HepG2 (cell line): ENCODE measurements around the gene ZC3H4. TPM values are rescaled to one million over a fixed set of nuclear protein-coding genes. Genes with fewer than 3 reads are reported as not detected.

Source experiments
- CREBL2 ChIP-seq: sonication (generic); formaldehyde crosslinking; IDR thresholded peaks from 2 replicates; pipeline ENCODE4 v1.8.1; 2023; ENCODE audit warnings: missing genetic modification reagents, mild to moderate bottlenecking, borderline replicate concordance
- ELF4 ChIP-seq: sonication (generic); formaldehyde crosslinking; IDR thresholded peaks from 2 replicates; pipeline ENCODE4 v1.5.0; 2020; ENCODE audit warnings: missing genetic modification reagents, mild to moderate bottlenecking, moderate library complexity, borderline replicate concordance
- GRHL1 ChIP-seq: sonication (generic); formaldehyde crosslinking; conservative IDR thresholded peaks from 2 replicates; pipeline ENCODE4 v1.8.0; 2022; ENCODE audit warnings: missing genetic modification reagents
- JDP2 ChIP-seq: sonication (generic); formaldehyde crosslinking; IDR thresholded peaks from 2 replicates; pipeline ENCODE4 v1.8.1; 2022; ENCODE audit warnings: missing genetic modification reagents, borderline replicate concordance
- KLF13 ChIP-seq: sonication (generic); formaldehyde crosslinking; IDR thresholded peaks from 2 replicates; pipeline ENCODE4 v1.4.0; 2020; ENCODE audit warnings: mild to moderate bottlenecking, missing genetic modification reagents
- KLF9 ChIP-seq: IDR thresholded peaks from 2 replicates; pipeline ENCODE4 v1.6.1; 2016; ENCODE audit warnings: low read depth
- PAWR ChIP-seq: sonication (generic); formaldehyde crosslinking; IDR thresholded peaks from 2 replicates; pipeline ENCODE4 v1.4.0; 2020; ENCODE audit warnings: missing genetic modification reagents, mild to moderate bottlenecking, borderline replicate concordance
- RBM39 ChIP-seq: fragments of 200-400 bp; formaldehyde crosslinking; IDR thresholded peaks from one replicate; pipeline ENCODE4 v1.6.1; 2018; ENCODE audit warnings: antibody characterized with exemption, mild to moderate bottlenecking, low read depth, low read length; ENCODE audit not compliant: poor library complexity, severe bottlenecking
- XRCC5 ChIP-seq: fragments of 200-400 bp; formaldehyde crosslinking; optimal IDR thresholded peaks from 2 replicates; pipeline ENCODE3; 2017; ENCODE audit warnings: mild to moderate bottlenecking, low read length
- ZHX2 ChIP-seq, 2 experiments: sonication (generic) in 1 of 2; formaldehyde crosslinking in 1 of 2; IDR thresholded peaks; 2 replicates each; pipeline versions ENCODE4 v1.6.1 to v1.9.0; 2014 to 2022; ENCODE audit warnings: antibody characterized with exemption in 1 of 2, borderline replicate concordance in 1 of 2, inconsistent platforms in 1 of 2, low read depth in 1 of 2, missing genetic modification reagents in 1 of 2
- ZNF30 ChIP-seq: sonication (generic); formaldehyde crosslinking; IDR thresholded peaks from 2 replicates; pipeline ENCODE4 v1.5.0; 2020; ENCODE audit warnings: mild to moderate bottlenecking, missing genetic modification reagents
- ZNF33A ChIP-seq: sonication (generic); formaldehyde crosslinking; IDR thresholded peaks from 2 replicates; pipeline ENCODE4 v1.5.1; 2020; ENCODE audit warnings: missing genetic modification reagents, mild to moderate bottlenecking, moderate library complexity, borderline replicate concordance
- ZNF451 ChIP-seq: sonication (generic); formaldehyde crosslinking; IDR thresholded peaks from 2 replicates; pipeline ENCODE4 v1.5.0; 2020; ENCODE audit warnings: mild to moderate bottlenecking, missing genetic modification reagents
- ZNF597 ChIP-seq: sonication (generic); formaldehyde crosslinking; IDR thresholded peaks from 2 replicates; pipeline ENCODE4 v1.5.0; 2020; ENCODE audit warnings: missing genetic modification reagents
- ZNF776 ChIP-seq: sonication (generic); formaldehyde crosslinking; IDR thresholded peaks from 2 replicates; pipeline ENCODE4 v1.4.0; 2020; ENCODE audit warnings: mild to moderate bottlenecking, missing genetic modification reagents
- polyA plus RNA-seq, 8 experiments: library from polyadenylated mRNA; depleted of rRNA in 3 of 8; stranded (reverse) in 7 of 8; unstranded in 1 of 8; fragments of >200 nt; fragmentation: Illumina TruSeq in 4 of 8; extraction: Trizol in 4 of 8; gene quantifications; 2 replicates each; pipeline versions ENCODE4 v1.2.1 to v1.2.3, GENCODE V29; 2011 to 2016; ENCODE audit warnings: low read depth in 4 of 8, missing spikeins in 1 of 8, mixed read lengths in 1 of 8; ENCODE audit not compliant: insufficient read depth in 1 of 8
- total RNA-seq, 5 experiments: library from RNA; depleted of rRNA; stranded (reverse); fragments of >200 nt; fragmentation: Illumina TruSeq; extraction: Trizol; gene quantifications; 2 replicates each; pipeline ENCODE4 v1.2.3, GENCODE V29; 2016; ENCODE audit warnings: low read depth in 1 of 5
- TF ChIP-seq, protein P1 (sequence below): sonication (generic); formaldehyde crosslinking; IDR thresholded peaks from 2 replicates; pipeline ENCODE4 v1.5.1; 2020; ENCODE audit warnings: missing genetic modification reagents, mild to moderate bottlenecking, borderline replicate concordance
- TF ChIP-seq, protein P2 (sequence below): sonication (generic); formaldehyde crosslinking; IDR thresholded peaks from 2 replicates; pipeline ENCODE4 v1.8.1; 2023; ENCODE audit warnings: mild to moderate bottlenecking, missing genetic modification reagents, borderline replicate concordance

The ZC3H4 gene
- total and polyA plus RNA-seq, 2 of the 13 experiments (the other 11 are each of a cell fraction or from before 2014, with no cell fraction given), result 1.8 to 10.7 TPM

GRCh38 chr19:47047763-47048405 is 65.7 kb downstream of the ZC3H4 start (continued):
- no peak for TF ChIP-seq PAWR (CRISPR knock-in tag)
- no peak for TF ChIP-seq ZNF30 (CRISPR knock-in tag)
- no peak for TF ChIP-seq RBM39
- no peak for TF ChIP-seq ELF4 (CRISPR knock-in tag)
- TF ChIP-seq, protein P1, sequence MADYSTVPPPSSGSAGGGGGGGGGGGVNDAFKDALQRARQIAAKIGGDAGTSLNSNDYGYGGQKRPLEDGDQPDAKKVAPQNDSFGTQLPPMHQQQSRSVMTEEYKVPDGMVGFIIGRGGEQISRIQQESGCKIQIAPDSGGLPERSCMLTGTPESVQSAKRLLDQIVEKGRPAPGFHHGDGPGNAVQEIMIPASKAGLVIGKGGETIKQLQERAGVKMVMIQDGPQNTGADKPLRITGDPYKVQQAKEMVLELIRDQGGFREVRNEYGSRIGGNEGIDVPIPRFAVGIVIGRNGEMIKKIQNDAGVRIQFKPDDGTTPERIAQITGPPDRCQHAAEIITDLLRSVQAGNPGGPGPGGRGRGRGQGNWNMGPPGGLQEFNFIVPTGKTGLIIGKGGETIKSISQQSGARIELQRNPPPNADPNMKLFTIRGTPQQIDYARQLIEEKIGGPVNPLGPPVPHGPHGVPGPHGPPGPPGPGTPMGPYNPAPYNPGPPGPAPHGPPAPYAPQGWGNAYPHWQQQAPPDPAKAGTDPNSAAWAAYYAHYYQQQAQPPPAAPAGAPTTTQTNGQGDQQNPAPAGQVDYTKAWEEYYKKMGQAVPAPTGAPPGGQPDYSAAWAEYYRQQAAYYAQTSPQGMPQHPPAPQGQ (CRISPR knock-in tag), result no peak
- no peak for TF ChIP-seq ZNF451 (CRISPR knock-in tag)
- TF ChIP-seq JDP2 (CRISPR knock-in tag), result no peak
- no peak for TF ChIP-seq KLF13 (CRISPR knock-in tag)
- TF ChIP-seq, protein P2, sequence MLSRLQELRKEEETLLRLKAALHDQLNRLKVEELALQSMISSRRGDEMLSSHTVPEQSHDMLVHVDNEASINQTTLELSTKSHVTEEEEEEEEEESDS (CRISPR knock-in tag), result peak; percentile 70; the same call in 1 of the 2 replicates
- TF ChIP-seq ZNF776, result no peak
- no peak for TF ChIP-seq ZHX2 (IDR thresholded peaks at IDR 0.05; ENCODE audit: low read depth)
- no peak for TF ChIP-seq ZHX2 (CRISPR knock-in tag; IDR thresholded peaks at IDR 0.05; ENCODE audit: borderline replicate concordance)
- TF ChIP-seq CREBL2, result no peak
- TF ChIP-seq ZNF597 (CRISPR knock-in tag), result no peak
- no peak for TF ChIP-seq KLF9
- no peak for TF ChIP-seq GRHL1 (CRISPR knock-in tag)
- TF ChIP-seq ZNF33A (CRISPR knock-in tag), result no peak
- no peak for TF ChIP-seq XRCC5
